GM21825 (cell line): Measurements from ENCODE around the gene FEV.

Experiments used
- ATAC-seq: cut with Tn5 transposase; IDR thresholded peaks from one replicate; pipeline ENCODE4 v1.9.1; 2021; ENCODE audit warnings: mild to moderate bottlenecking, moderate library complexity; ENCODE audit not compliant: unreplicated experiment

The FEV gene

DNA sequence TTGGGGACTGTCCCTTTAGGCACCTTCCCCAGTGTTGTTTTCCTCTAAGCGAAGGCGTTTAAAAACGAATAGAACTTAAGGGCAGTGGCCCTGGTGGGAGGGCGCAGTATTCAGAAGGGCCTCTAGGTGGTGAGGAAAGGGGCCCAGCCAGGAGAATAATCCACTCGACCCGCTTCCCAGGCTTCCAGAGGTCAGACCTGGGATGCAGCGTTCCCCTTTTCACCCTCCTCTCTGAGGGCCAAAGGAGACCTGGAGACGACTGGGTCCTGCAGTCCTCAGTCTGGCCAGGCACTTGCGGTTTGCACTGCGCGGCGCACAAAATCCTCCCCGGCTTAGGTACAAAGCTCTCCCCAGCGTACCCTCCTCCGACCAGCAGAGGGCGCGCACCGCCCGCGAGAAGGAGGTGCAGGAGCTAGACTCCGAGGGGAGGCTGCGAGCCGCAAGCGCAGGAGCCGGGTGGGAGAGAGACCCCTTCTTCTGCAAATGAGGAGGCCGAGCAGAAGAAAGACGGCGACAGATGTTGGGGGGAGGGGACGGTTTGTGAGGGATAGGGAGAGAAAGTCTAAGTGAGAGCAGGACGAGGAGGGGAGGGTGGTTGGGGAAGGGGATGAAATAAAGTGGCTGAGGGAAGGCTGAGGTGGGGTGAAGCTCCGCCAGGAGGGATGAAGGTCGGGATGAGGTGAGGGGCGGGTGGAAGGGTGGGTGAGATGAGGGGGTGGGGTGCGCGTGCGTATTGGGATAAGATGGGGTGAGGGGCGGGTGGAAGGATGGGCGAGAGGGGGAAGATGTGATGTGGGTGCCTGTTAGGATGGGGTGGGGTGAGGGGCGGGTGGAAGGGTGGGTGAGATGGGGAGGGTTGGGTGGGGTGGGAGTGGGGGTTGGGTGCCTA is 4.9 kb downstream of the FEV start:
- peak; percentile 78 for ATAC-seq

DNA sequence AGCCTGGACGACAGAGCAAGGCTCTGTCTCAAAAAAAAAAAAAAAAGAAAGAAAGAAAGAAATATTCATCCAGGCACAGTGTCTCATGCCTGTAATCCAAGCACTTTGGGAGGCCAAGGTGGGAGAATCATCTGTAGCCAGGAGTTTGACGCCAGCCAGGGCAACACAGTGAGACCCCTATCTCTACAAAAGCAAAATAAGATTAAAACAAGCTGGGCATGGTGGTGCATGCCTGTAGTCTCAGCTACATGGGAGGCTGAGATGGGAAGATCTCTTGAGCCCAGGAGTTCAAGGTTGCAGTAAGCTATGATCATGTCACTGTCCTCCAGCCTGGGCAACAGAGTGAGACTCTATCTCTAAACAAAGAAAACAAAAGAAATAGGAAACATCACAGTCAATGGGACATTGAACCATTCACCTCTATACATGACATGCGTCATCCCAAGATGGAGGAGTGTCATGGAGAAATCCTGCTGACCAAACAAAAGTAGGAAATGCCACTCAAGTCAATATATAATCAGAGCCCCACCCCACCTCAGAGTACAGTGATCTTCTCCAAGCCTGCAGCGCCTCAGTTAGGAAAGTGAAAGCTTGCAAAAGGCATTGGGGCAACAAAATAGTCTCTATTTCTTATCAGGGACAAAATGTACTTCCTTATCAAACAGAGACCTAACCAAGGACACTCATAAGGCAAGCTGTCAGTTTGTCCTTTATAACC is 9.8 kb downstream of the FEV start:
- ATAC-seq = no peak

DNA sequence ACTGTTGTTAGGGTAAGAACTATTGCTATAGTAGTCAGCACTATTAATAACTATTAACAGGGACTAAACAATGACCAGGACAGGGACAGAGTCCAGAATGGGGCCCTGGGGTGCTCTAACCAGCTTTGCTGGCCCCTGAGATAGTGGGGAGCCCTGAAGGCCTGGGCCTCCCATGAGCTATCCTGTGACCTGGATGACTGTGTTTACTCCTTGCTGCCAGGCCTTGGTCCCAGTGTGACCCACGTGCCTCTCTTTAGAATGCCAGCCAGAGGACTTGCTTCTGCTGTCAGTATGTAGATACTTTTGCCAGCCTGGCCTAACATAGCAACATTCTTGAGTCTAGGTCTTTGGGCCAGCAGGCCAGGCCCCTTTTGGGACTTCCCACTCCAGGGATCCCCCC is 14.1 kb downstream of the FEV start:
- no peak for ATAC-seq

DNA sequence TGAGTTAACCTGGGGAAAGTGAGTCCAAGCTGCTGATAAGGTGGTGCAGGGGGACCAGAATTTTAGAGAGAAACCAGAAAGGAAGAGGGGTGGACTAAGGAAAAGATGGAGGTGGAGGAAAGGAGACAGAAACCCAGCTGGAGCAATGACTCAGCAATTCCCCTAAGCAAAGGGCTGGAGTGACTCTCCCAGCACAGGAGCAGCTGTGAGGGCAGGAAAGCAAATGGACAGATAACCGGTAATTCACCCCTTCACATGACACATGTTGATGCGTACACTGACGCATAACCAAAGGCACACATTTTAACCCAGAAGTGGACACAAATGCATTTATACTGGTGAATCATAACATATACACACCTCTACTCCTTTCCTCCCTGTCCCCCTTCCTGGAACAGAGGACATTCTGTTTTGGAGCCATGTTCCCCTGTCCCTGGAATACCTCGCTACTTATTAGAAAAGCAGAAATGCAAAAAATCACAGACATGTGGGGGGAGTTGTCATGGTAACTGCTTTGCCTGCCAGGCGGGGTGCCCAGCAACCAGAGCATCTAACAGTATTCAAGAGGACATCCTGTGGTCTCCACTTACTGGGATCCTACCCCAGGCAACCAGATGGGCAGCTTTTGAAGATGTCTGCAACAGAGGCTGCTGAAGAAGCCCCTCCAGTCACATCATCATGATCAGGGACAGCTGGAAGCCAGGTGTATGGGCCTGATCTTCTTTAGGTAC is 20.8 kb downstream of the FEV start:
- no peak for ATAC-seq

DNA sequence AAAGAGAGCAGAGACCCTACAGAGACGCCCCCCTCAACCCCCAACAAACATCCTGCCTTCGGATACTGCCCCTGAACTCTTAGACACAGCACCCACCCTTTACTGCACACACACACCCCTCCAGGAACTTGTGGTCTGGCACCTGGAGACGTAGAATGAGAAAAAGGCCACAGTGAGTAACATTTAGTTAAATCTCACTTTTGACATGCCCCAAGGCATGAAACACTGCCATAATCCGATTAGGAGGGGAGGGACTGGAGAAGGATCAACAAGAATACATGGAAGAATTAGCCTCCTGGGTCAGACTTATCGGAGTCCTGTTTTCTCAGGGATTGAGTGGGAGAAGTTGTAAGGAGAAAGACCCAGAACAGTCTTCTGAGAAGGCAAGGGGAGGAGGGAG is 21.4 kb downstream of the FEV start:
- no peak for ATAC-seq

DNA sequence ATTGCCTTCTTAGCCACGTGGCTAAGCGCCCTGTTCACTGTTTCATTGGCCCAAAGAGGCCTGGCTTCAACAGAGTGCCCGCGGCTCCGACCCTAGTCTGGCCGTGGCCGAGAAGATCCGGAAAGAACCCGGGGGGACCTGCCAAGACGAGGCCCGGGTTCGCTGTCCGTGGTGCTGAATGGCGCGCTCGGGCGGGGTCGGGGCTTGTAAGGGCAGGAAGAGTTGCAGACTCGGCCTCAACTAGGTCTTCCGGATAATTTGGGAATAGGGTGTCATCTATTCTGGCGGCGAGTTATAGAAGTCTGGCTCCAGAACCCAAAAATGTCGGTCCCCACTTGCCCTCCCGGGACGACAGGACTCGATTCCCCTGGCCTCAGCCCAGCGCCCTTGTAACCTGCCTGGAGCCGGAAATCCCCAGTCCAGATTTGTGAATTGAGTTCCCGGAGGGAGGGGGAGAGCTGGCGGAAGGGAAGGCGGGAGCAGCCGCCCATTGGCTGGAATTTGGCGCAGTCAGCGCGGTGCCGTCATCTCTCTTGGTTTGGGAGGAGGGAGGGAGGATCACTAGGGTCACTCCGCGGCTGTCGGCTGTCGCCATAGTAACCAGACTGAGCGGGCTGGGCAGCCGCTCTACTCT is 22.0 kb downstream of the FEV start:
- no peak for ATAC-seq

DNA sequence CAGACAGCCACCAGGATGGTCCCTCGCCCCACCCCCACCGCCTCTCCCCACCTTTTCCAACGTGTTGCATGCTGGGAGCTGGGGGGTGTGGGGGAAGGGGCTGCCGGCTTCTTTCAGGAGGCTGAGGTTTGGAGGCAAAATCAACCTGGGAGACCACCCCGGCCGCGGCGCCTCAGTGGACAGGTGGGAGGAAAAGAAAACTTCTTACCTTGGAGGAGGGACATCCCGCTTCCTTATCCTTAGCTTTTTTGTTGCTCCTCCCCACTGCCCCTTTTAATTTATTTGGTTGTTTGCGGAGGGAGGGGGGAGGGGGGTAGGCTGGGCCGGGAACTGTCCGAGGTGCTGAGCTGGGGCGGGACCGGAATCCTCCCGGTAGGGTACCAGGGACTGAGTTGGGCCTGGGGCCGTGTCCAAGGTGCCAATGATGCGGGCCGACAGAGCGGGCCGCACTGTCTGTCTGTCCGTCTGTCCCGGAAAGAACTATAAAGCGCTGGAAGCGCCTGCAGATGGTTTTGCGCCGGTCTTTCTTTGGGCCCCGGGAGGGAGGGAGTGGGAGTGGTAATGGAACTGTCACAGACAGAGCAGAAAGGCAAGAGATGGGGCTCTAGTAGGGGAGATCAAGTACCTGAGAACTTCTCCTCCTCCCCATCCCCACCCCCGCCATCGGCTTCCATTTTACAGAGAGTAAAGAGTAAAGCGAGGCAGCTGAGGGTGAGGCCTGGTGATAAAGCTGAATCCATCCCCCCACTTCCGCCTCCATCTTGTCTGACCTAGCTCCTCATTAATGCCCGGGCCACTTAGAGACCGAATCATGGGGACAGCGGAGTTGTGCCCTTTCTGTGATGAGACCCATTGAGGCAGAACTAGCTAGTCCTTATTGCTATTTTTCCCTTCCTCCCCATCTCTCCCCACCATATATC is 23.1 kb downstream of the FEV start:
- no peak for ATAC-seq

DNA sequence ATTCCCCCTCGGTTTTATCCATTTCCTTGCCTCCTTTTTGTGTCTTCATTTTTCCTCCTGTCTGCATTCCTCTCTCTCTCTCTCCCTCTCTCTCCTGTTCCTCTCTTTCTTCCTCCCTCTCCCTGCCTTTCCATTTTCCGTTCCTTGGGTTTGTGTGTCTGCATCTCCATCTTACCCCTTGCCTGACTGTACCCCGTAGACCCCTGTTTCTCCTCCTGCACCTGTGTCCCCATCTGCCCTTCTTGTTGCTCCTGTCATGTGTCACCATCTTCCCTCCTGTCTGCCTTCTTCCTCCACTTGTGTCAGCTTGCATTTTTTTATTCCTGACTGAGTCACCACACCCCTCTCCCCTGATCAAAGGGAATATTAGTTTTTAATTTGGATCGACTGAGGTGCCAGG is 23.8 kb downstream of the FEV start:
- ATAC-seq = no peak

DNA sequence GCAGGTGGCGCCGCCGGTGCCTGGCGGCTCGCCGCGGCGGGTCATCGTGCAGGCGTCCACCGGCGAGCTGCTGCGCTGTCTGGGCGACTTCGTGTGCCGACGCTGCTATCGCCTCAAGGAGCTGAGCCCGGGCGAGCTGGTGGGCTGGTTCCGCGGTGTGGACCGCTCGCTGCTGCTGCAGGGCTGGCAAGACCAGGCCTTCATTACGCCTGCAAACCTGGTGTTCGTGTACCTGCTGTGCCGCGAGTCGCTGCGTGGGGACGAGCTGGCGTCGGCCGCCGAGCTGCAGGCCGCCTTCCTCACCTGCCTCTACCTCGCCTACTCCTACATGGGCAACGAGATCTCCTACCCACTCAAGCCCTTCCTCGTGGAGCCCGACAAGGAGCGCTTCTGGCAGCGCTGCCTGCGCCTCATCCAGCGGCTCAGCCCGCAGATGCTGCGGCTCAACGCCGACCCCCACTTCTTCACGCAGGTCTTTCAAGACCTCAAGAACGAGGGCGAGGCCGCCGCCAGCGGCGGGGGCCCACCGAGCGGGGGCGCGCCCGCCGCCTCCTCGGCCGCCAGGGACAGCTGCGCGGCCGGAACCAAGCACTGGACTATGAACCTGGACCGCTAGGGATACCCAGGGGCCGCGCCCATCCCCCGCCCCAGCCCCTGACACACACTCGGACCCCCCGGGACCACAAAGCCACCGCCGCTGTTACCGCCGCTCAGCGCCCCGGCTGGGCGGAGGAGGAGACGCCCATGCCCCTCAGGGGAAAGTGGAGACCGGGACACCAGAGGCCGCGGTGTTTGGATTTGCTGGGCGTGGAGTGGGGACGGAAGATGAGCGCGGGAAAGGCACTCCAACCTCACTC is 24.4 kb downstream of the FEV start:
- ATAC-seq = no peak

DNA sequence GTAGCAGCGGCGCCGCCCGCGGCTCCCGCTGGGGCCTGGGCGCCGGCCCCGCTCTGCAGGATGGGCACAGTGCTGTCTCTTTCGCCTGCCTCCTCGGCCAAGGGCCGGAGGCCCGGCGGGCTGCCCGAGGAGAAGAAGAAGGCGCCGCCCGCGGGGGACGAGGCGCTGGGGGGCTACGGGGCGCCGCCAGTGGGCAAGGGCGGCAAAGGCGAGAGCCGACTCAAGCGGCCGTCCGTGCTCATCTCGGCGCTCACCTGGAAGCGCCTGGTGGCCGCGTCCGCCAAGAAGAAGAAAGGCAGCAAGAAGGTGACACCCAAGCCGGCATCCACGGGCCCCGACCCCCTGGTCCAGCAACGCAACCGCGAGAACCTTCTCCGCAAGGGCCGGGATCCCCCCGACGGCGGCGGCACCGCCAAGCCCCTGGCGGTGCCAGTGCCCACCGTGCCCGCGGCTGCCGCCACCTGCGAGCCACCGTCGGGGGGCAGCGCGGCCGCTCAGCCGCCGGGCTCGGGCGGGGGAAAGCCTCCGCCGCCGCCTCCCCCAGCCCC is 25.1 kb downstream of the FEV start:
- ATAC-seq = no peak

DNA sequence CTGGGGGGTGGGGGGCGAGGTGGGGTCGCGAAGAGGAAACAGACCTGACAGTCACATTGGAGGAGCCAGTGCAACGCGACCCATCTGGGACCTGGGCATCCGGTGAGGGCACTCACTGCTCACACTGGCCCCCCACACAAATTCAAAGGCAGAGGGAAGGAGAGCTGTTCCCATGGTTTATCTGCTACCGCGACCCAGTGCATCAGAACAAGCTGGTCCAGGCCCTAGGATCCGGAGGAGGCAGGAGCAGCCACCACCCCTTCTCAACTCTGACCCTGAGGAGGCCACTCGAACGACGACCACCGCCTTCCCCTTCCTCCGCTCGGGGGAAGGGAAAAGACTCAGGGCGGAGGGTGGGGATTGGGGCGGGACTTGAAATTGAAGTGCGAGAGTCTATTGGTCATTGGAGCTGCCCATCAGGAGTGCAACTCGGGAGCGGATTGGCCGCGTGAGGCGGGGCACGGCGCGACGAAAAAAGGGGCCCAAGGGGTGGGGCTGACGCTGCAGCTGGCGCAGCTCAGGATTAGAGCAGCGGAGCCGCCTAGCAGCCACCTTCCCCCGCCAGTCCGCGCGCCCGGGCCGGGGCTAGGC is 25.7 kb downstream of the FEV start, which contains the start of gene CDK5R2:
CDK5R2 (plus strand) TSS at position 526 of the 591 bp plus-strand sequence. CDS start 155 bp downstream, outside the sequence.
- ATAC-seq = peak; percentile 93

DNA sequence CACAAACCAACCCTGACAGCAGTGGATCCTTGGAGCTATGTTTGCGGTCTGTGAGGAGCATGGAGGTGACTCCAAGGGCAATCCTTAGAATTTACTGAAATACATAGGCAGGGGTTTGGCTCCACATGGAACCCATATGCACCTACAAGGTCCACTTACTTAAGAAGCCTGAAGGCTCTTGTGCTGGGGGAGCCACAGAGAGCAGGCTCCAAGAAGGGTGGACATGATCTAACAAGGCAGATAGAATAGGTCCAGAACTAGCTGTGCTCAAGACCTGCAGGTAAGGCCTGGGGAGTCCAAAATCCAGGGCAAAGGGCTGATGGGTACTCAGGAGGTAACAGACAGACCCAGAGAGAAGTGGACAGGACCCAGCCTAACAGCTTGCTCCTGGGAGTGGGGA is 26.7 kb downstream of the FEV start:
- ATAC-seq = no peak

DNA sequence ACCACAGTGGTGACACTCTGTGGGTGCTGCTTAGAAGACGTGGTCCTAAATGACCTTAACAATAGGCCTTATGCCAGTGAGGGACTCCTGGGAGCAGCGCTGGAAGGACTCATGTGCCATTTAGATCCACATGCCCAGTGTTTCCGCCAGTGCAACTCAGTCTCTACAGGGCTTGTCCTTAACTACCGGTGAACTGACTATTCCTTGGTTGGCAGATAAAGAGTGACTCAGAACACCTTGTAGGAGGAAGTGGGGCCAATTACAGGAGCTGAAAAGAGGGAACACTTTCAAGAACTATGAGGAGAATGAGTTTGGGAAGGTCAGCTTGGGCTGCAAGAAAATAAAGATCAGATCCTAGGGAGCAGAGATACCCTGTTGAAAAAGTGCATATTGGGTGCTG is 27.3 kb downstream of the FEV start:
- ATAC-seq = no peak

DNA sequence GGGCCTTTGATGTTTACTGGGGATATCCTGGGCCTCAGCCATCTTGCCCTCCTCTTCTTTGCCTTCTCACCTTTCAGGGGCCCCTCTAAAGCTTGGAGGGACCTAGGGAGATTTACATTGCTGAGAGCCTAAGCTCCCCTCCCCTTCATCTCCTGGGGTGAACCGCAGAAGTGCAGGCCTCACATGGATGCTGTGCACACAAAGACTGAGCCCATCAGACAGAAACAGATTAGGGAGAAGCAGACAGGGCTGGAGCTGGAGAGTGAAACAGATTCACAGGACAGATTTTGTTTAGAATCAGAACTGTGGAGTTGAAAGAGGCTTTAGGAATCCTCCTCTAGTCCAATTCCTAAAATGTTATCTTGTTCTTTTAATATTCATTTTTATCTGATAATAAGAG is 28.9 kb downstream of the FEV start:
- ATAC-seq = no peak

DNA sequence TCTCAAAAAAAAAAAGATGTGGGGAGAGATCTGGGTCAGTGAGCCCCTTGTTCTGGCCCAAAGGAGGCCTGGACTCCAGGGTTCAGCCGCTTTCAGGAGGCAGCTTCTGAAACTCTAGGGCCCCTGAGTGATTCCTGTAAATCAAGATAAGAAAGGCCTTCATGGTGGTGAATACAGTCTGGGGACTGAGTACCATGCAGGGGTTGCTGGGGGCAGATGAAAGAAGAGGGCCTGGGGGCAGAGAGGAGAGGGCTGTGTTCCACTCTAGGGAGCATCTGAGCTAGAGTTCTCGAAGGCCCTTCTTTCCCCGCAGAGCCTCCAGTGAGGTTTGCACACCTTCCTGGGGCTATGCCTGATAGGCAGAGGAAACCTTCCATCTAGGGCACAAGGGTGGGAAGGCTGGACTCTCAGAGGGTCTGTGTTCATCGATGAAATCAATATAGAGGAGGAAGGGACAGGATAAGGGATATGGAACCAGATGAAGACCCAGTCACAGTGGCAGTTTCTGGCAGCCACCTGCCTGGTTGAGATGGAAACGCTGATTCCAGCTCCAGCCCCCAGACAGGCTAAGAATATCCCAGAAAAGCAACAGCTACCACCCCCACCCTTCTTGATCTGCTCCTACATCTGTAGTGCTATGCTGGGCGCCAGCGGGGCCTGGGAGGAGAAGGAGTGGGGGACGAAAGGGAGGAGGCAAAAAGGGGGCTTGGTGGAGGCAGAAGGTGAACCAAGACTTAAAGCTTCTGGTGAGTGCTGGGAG is 30.3 kb downstream of the FEV start:
- ATAC-seq = no peak

DNA sequence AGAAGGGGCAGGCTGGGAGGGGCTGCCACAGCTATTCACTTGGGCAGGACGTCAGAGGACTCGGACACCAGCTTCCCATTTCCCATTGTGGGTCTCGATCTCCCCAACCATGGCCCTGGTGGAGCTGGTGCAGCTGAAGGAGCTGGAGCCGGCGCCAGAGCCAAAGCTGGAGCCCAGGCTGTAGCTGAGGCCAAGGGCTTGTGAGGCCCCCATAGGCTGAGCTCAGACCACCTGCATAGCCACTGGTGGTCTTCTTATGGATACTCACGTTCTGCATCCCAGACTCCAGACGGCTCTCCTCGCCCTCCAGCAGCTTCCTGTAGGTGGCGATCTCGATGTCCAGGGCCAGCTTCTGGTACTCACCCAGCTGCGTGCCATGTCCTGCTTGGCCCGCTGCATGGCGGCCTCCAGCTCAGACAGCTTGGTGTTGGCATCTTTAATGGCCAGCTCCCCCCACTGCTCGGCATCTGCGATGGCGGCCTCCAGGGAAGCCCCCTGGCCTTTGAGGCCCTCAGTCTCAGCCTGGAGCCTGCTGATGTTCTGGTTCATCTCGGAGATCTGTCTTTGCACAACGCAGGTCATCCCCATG is 31.5 kb downstream of the FEV start:
- no peak for ATAC-seq

DNA sequence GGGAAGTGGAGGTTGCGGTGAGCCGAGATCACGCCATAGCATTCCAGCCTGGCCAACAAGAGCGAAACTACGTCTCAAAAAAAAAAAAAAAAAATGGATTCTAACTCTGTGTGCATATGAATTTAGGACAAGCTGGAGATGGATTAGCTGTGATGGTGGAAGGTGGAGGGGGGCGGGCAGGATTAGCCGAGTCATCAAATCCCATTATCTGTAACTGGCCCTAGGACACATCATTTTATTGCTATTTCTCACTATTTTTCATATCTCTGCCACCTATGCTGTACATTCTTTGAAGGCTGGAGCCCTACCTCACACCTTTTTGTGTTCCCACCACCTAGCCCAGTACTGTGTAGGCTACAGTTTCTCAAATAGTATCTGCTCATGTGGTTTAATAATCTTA is 32.8 kb downstream of the FEV start:
- no peak for ATAC-seq
